NCI-H510A (cell line): ENCODE measurements around the gene TMEM221.
A peak's percentile ranks its signal among the peaks of the same experiment; 100 is the strongest.
"Not testable (repeated sequence)": the region's sequence is repeated elsewhere in the genome, so short reads cannot be mapped to it uniquely, and the experiment has no call there.

ENCODE experiments used
- DNase-seq: peaks from one replicate; lab custom pipeline; 2025; lab: John Stamatoyannopoulos, UW

The TMEM221 gene

GRCh38 chr19:17448131-17448967, at the start of gene TMEM221:
TMEM221 (minus strand) TSS chr19:17448668; CDS start chr19:17448462, 206 bp downstream.
- no peak for DNase-seq

GRCh38 chr19:17497149-17497798, 48.8 kb upstream of the TMEM221 start:
- no peak for DNase-seq

DNA sequence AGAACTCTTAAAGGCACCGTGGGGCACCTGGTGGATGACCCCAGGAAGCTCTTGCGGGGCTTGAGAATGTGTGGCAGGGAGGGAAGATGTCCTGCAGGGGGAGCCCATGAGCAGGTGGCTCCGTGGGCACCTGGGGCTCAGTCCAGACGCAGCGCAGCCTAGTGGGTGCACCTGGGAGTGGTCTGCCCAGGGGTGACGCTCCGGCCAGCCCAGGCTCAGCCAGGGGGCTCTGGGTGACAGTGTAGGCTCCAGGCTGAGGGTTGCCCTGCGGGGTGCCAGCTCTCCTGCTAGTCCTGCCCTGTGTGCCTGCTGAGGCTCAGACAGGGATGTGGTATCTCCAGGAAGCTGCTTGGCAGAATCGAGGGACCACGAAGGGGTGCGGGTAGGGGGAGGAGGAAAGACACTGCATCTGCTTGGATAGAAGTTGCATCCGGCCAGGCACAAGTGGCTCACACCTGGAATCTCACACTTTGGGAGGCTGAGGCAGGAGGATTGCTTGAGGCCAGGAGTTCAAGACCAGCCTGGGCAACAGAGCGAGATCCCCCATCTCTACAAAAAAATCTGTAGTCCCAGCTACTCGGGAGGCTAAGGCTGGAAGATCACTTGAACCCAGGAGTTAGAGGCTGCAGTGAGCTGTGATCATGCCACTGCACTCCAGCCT, 48.0 kb upstream of the TMEM221 start:
- DNase-seq = peak; percentile 42

DNA sequence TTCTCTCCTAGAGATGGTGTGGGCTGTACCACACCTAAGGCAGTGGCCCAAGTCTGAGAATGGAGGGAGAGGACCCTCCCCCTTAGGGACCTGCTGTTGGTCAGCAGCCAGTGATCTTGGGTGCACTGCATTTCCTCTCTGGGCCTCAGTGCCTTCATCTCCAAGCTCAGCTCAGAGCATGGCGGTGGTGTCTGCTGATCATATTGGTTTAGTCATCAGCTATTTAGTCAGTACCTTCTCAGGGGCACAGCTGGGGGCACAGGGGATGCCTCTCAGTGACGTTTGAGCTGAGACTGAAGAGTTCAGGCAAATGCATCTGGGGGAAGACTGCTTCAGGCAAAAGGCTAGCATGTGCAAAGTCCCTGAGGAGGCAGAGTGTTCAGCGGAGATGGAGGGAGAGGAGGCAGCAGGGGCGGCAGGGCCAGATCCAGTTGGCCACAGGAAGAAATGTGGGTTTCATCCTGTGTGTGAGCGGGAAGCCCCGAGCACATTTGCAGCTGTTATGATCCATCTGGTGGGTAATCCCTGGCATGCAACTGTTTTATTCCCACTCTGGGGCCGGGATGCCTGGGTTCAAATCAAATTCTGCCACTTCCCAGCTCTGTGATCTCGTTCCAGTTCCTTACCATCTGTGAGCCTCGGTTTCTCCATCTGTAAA, 47.3 kb upstream of the TMEM221 start:
- no peak for DNase-seq

GRCh38 chr19:17491287-17491686, 42.8 kb upstream of the TMEM221 start:
- no peak for DNase-seq

GRCh38 chr19:17490411-17490810, 41.9 kb upstream of the TMEM221 start:
- no peak for DNase-seq

DNA sequence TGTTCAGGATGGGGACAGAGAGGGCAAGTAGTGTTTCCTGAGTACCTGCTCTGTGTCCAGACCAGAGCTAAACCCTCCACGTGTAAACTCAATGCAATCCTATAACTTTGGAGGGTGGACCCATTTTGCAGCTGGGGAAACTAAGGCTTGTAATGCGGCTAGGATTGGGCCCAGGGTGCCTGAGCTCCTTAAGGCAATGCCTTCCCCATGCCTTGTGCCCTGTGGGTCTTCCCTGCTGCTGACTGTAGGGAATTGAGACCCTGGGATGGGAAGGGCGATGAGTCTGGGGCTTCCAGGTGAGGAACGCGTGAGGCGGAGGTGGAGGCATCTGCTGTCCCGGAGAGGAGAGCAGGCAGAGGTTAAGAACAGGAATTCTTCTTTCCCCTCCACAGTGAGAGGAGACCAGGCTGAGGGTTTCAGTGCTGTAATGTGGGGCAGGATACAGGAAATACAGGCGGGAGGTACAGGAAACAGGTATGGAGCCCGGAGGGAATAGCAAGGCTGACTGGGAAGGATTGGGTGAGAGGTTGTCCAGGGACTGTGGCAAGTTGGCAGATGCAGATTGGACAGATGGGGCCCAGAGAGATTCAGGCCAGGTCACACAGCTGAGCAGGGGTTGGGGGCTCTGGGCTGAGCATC, 41.0 kb upstream of the TMEM221 start:
- no peak for DNase-seq

- DNase-seq = peak; percentile 16
Measured at GRCh38 chr19:17488593-17489391, 40.3 kb upstream of the TMEM221 start.

DNA sequence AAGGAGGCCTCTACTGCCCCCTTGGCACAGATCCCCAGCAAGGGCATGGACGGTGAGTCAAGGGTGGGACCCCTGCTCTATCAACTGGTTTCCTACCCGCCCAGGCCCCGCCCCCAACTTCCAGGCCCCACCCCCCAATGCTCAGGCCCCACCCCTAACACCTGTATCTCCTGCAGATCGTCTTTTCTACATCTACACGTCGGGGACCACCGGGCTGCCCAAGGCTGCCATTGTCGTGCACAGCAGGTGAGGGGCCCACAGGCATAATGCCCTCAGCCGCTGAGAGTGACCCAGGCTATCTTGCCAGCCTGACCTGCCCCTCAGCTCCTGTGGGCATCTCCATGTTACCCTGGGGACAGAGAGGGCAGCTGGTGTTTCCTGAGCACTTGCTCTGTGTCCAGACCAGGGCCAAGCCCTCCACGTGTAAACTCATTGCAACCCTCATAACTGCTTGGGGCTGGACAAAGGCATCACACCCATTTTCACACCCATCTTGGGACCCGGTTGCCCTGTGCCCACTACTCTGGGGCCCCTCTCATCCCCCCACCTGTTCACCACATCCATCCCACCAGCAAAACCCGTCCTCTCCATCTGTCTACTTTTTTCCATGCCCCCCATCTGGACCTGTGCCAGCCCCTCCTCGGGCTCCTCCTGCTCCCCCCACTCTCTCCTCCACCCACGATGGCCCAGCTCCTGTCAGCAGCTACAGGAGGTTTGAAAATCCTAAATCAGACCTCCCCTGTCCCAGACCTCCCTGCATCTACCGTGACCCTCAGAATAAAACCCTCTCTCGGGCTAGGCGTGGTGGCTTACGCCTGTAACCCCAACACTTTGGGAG, 39.0 kb upstream of the TMEM221 start:
- no peak for DNase-seq

DNA sequence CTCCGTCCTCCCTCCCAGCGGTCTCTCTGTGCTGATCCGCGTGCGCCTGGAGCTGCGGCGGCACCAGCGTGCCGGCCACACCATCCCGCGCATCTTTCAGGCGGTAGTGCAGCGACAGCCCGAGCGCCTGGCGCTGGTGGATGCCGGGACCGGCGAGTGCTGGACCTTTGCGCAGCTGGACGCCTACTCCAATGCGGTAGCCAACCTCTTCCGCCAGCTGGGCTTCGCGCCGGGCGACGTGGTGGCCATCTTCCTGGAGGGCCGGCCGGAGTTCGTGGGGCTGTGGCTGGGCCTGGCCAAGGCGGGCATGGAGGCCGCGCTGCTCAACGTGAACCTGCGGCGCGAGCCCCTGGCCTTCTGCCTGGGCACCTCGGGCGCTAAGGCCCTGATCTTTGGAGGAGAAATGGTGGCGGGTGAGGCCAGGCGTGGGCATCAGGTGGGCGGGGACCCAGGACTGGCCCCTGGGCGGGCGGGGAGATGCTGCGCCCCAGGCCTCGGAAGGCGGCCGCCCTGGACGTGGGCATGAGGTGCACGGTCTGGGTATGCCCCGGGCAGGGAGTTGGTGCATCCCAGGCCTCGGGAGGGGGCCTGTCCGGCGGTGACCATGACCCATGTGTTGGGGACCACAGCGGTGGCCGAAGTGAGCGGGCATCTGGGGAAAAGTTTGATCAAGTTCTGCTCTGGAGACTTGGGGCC, 38.2 kb upstream of the TMEM221 start:
- no peak for DNase-seq

- DNase-seq = no peak
Measured at GRCh38 chr19:17484520-17485185, 36.2 kb upstream of the TMEM221 start.

GRCh38 chr19:17483605-17484002, 35.1 kb upstream of the TMEM221 start:
- no peak for DNase-seq

DNA sequence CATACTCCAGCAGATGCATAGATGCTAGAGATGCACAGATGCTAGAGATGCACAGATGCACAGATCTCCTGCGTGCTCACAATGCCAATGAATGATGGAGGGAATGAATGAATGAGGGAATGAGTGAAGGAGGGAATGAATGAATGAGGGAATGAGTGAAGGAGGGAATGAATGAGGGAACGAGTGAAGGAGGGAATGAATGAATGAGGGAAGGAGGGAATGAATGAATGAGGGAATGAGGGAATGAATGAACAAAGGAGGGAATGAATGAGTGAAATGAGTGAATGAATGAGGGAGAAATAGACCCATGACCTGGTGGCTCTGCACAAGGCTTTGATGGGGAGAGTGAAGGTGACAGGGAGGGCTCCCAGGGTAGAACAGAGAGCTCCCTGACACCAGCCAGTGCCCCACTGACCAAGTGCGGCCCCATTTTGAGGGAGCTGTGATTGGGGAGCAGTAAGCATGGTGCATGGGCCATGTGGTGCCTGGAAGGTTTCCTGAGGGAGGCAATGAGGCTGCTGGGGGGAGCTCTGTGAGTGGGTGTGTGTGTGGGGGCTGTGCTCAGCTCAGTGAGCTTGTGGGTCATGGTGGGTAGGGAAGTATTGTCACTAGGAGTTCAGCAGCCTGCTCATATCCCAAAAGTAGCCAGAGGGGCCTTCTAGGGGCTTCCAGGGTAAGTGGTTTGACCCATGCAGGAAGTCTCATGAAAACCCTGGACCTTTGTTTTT, 34.6 kb upstream of the TMEM221 start:
- no peak for DNase-seq

GRCh38 chr19:17481986-17482385, 33.5 kb upstream of the TMEM221 start:
- DNase-seq = no peak

GRCh38 chr19:17479325-17479791, 30.9 kb upstream of the TMEM221 start:
- no peak for DNase-seq

- no peak for DNase-seq
Measured at GRCh38 chr19:17475541-17476115, 27.2 kb upstream of the TMEM221 start.

- DNase-seq = not testable (repeated sequence)
Measured at GRCh38 chr19:17475011-17475540, 26.6 kb upstream of the TMEM221 start.
